HepG2 (cell line): ENCODE results near the gene SLC2A5. TPM values are rescaled to one million over a fixed set of nuclear protein-coding genes. Genes with fewer than 3 reads are reported as not detected.

Source experiments
- ATAC-seq: fragments of 200-7000 bp; cut with Tn5 transposase; 3 replicates; pipeline ENCODE4 v1.9.1; 2020; ENCODE audit warnings: mild to moderate bottlenecking, moderate library complexity
- BruUV-seq: library from RNA; stranded (reverse); fragments of 400-500 nt; replicated peaks from 2 replicates; lab custom pipeline; 2021; lab: Mats Ljungman, UMichigan
- CTCF ChIA-PET: fragments of 300-600 bp; formaldehyde crosslinking; extraction: SDS; loops from one replicate; lab custom pipeline; 2021; ENCODE audit warnings: low total read pairs, inconsistent platforms, low intra/inter-chr PET ratio; lab: Yijun Ruan, JAX
- POLR2A ChIA-PET: fragments of 350-600 bp; sonication (Branson Sonifier 250); formaldehyde crosslinking; loops from one replicate; lab custom pipeline; 2020; ENCODE audit warnings: antibody characterized with exemption, inconsistent platforms; lab: Yijun Ruan, JAX
- DNase-seq: peaks from one replicate; pipeline ENCODE4 v3.0.0-alpha.2; 2015; ENCODE audit warnings: low spot score
- FAIRE-seq: peaks from 3 replicates; lab custom pipeline; 2011; peaks lifted over from hg19 to GRCh38; lab: Jason Lieb, UNC
- H2AFZ ChIP-seq: one replicate; pipeline ENCODE4 v1.6.1; 2011; ENCODE audit warnings: low read length, inconsistent platforms
- H3K27ac ChIP-seq: fragments of 300-600 bp; 3 replicates; pipeline ENCODE4 v1.8.0; 2011; ENCODE audit warnings: mixed run types, mild to moderate bottlenecking, mixed read lengths, low read length, inconsistent platforms; ENCODE audit not compliant: insufficient read depth; ENCODE audit errors: extremely low read length
- H3K27me3 ChIP-seq, 2 experiments: fragments of 200-600 bp in 1 of 2; 2 replicates in 1 of 2; 3 replicates in 1 of 2; pipeline versions ENCODE4 v1.6.0 to v1.8.0; 2011; ENCODE audit warnings: low read length in 2 of 2, mild to moderate bottlenecking in 2 of 2, moderate library complexity in 2 of 2, inconsistent platforms in 1 of 2; ENCODE audit not compliant: insufficient read depth in 2 of 2, control insufficient read depth in 1 of 2
- H3K36me3 ChIP-seq, 2 experiments: fragments of 200-600 bp in 1 of 2; replicated peaks in 1 of 2; 2 replicates in 1 of 2; 3 replicates in 1 of 2; pipeline versions ENCODE4 v1.5.1 to v1.8.0; 2011; ENCODE audit warnings: low read length in 2 of 2, inconsistent platforms in 1 of 2; ENCODE audit not compliant: insufficient read depth in 2 of 2, control insufficient read depth in 1 of 2
- H3K4me1 ChIP-seq: 2 replicates; pipeline ENCODE4 v1.5.1; 2012; ENCODE audit warnings: low read length, inconsistent platforms; ENCODE audit not compliant: insufficient read depth
- H3K4me2 ChIP-seq: 2 replicates; pipeline ENCODE4 v1.6.0; 2011; ENCODE audit warnings: low read depth, low read length, inconsistent platforms
- H3K4me3 ChIP-seq, 3 experiments: fragments of 200-600 bp in 1 of 3; sonication (generic), shearing (Covaris generic) in 1 of 3; replicated peaks in 1 of 3; 2 replicates each; pipeline ENCODE4 v1.5.1; 2011 to 2016; ENCODE audit warnings: low read length in 3 of 3, inconsistent platforms in 2 of 3, low read depth in 2 of 3, mild to moderate bottlenecking in 2 of 3, control low read depth in 1 of 3, mixed read lengths in 1 of 3; ENCODE audit not compliant: insufficient read depth in 1 of 3
- H3K79me2 ChIP-seq: one replicate; pipeline ENCODE4 v1.6.1; 2011; ENCODE audit warnings: low read length, inconsistent platforms; ENCODE audit not compliant: insufficient read depth
- H3K9ac ChIP-seq: 2 replicates; pipeline ENCODE4 v1.6.0; 2011; ENCODE audit warnings: mild to moderate bottlenecking, low read depth, low read length, inconsistent platforms; ENCODE audit not compliant: insufficient read depth
- H3K9me3 ChIP-seq: 2 replicates; pipeline ENCODE4 v1.5.1; 2012; ENCODE audit warnings: mild to moderate bottlenecking, low read length
- H4K20me1 ChIP-seq: 2 replicates; pipeline ENCODE4 v1.6.0; 2011; ENCODE audit warnings: inconsistent platforms, mild to moderate bottlenecking, low read length, moderate library complexity; ENCODE audit not compliant: insufficient read depth
- CTCF ChIP-seq: sonication (generic); formaldehyde crosslinking; IDR thresholded peaks from 2 replicates; pipeline ENCODE4 v1.5.0; 2020; ENCODE audit warnings: mild to moderate bottlenecking, missing genetic modification reagents, moderate library complexity
- GPN1 ChIP-seq: sonication (generic); formaldehyde crosslinking; IDR thresholded peaks from 2 replicates; pipeline ENCODE4 v1.5.1; 2020; ENCODE audit warnings: missing genetic modification reagents, borderline replicate concordance
- JUN ChIP-seq: sonication (generic); formaldehyde crosslinking; IDR thresholded peaks from 2 replicates; pipeline ENCODE4 v1.4.0; 2020; ENCODE audit warnings: mild to moderate bottlenecking, missing genetic modification reagents
- MXD1 ChIP-seq: sonication (generic); formaldehyde crosslinking; IDR thresholded peaks from 2 replicates; pipeline ENCODE4 v1.4.0; 2020; ENCODE audit warnings: mild to moderate bottlenecking, missing genetic modification reagents
- MXD3 ChIP-seq: IDR thresholded peaks from 2 replicates; pipeline ENCODE4 v1.6.1; 2016; ENCODE audit warnings: mild to moderate bottlenecking, missing biosample characterization, missing genetic modification reagents
- SOX5 ChIP-seq: IDR thresholded peaks from 2 replicates; pipeline ENCODE4 v1.6.1; 2016; ENCODE audit warnings: borderline replicate concordance
- TCF7 ChIP-seq: sonication (generic); IDR thresholded peaks from 2 replicates; pipeline ENCODE4 v1.6.1; 2016; ENCODE audit warnings: antibody characterized with exemption, low read depth
- TEAD2 ChIP-seq: sonication (generic); formaldehyde crosslinking; IDR thresholded peaks from 2 replicates; pipeline ENCODE4 v1.9.0; 2021; ENCODE audit warnings: missing genetic modification reagents
- TERF1 ChIP-seq: sonication (generic); formaldehyde crosslinking; IDR thresholded peaks from 2 replicates; pipeline ENCODE4 v1.8.0; 2022; ENCODE audit warnings: mild to moderate bottlenecking, missing genetic modification reagents, moderate library complexity
- WIZ ChIP-seq: sonication (generic); formaldehyde crosslinking; IDR thresholded peaks from 2 replicates; pipeline ENCODE4 v1.5.1; 2020; ENCODE audit warnings: mild to moderate bottlenecking, missing genetic modification reagents
- ZNF337 ChIP-seq: sonication (generic); formaldehyde crosslinking; IDR thresholded peaks from 2 replicates; pipeline ENCODE4 v1.5.1; 2020; ENCODE audit warnings: missing genetic modification reagents, low read depth, mild to moderate bottlenecking, borderline replicate concordance
- ZNF670 ChIP-seq: sonication (generic); formaldehyde crosslinking; IDR thresholded peaks from 2 replicates; pipeline ENCODE4 v1.8.0; 2022; ENCODE audit warnings: mild to moderate bottlenecking, missing genetic modification reagents, borderline replicate concordance
- ZNF777 ChIP-seq: sonication (generic); formaldehyde crosslinking; IDR thresholded peaks from 2 replicates; pipeline ENCODE4 v1.4.0; 2020; ENCODE audit warnings: missing genetic modification reagents
- ZSCAN25 ChIP-seq: sonication (generic); formaldehyde crosslinking; IDR thresholded peaks from 2 replicates; pipeline ENCODE4 v1.8.0; 2022; ENCODE audit warnings: mild to moderate bottlenecking, missing genetic modification reagents
- WGBS: methylation state at CpG from one replicate; pipeline ENCODE4 v1.1.6; 2017; ENCODE audit warnings: low lambda C conversion rate; 5-methylcytosine and 5-hydroxymethylcytosine counted together
- in situ Hi-C: cut with HindIII; loops from 2 replicates; pipeline ENCODE4 v1.10.0; 2017; ENCODE audit warnings: low pct_unique_long_range_greater_than_20kb; ENCODE audit not compliant: extremely low pct_ligation_motif_present
- intact Hi-C: fragments of 100-400 bp; cut with micrococcal nuclease; formaldehyde crosslinking; loops from one replicate; pipeline ENCODE4 v1.10.0; 2022; ENCODE audit not compliant: unreplicated experiment
- polyA plus RNA-seq, 8 experiments: library from polyadenylated mRNA; depleted of rRNA in 3 of 8; stranded (reverse) in 7 of 8; unstranded in 1 of 8; fragments of >200 nt; fragmentation: Illumina TruSeq in 4 of 8; extraction: Trizol in 4 of 8; gene quantifications; 2 replicates each; pipeline versions ENCODE4 v1.2.1 to v1.2.3, GENCODE V29; 2011 to 2016; ENCODE audit warnings: low read depth in 4 of 8, missing spikeins in 1 of 8, mixed read lengths in 1 of 8; ENCODE audit not compliant: insufficient read depth in 1 of 8
- total RNA-seq, 5 experiments: library from RNA; depleted of rRNA; stranded (reverse); fragments of >200 nt; fragmentation: Illumina TruSeq; extraction: Trizol; gene quantifications; 2 replicates each; pipeline ENCODE4 v1.2.3, GENCODE V29; 2016; ENCODE audit warnings: low read depth in 1 of 5

The SLC2A5 gene
- total and polyA plus RNA-seq, 2 of the 13 experiments (the other 11 are each of a cell fraction or from before 2014, with no cell fraction given), result 0.04 to 0.54 TPM

GRCh38 chr1:9101510-9102146 is 32.2 kb upstream of the SLC2A5 start (continued):
- peak; percentile 83 for TF ChIP-seq CTCF (CRISPR knock-in tag)

GRCh38 chr1:9100471-9101043 is 31.1 kb upstream of the SLC2A5 start:
- Histone ChIP-seq H3K27ac (peak overlapping the region; percentile 69), H3K27me3 (no peaks in the 10 kb centered on the region), H3K9me3 (peaks cover 9% of the 10 kb centered on the region; the same call in 1 of the 2 replicates), H2AFZ (no peak overlapping the region), H3K4me1 (peaks cover 38% of the 10 kb centered on the region), H3K4me3 (peak overlapping the region; percentile 15 to 42 (median 16); a peak in 2 of 6 replicates), H3K36me3 (peaks cover 9 to 26% of the 10 kb centered on the region in 2 experiments; a peak in 4 of 5 replicates), H3K79me2 (no peaks in the 10 kb centered on the region), H3K4me2 (peak overlapping the region; percentile 64), H4K20me1 (no peaks in the 10 kb centered on the region), H3K9ac (no peak overlapping the region)
- intact Hi-C loops (loop anchor here (1.0 to 5.0 kb wide), 3 partner anchors 90 to 183 kb away; no protein-coding TSS in a partner anchor), in situ Hi-C loops (no loop called here)
- POLR2A ChIA-PET, result interaction anchor here (0.9 to 1.8 kb wide), 5 partner anchors 10 to 138 kb away, joined by 3 to 5 read pairs (median 4); no protein-coding TSS in a partner anchor
- DNase-seq (peak; percentile 82), FAIRE-seq (peak; percentile 97), ATAC-seq (peak; percentile 90)
- BruUV-seq, result no TSS peak
- CTCF ChIA-PET, result no interaction called here
- WGBS, result 2% methylated on average over 7 of the region's 8 CpGs
- TF ChIP-seq JUN (CRISPR knock-in tag) (0 out of 2 replicates have a peak, but pooled peaks have one; percentile 34), ZNF337 (CRISPR knock-in tag) (no peak), MXD1 (CRISPR knock-in tag) (no peak), TCF7 (peak; percentile 7; the same call in 1 of the 2 replicates), ZNF777 (CRISPR knock-in tag) (no peak), MXD3 (CRISPR knock-in tag) (no peak), WIZ (CRISPR knock-in tag) (no peak), ZSCAN25 (CRISPR knock-in tag) (peak; percentile 96), GPN1 (CRISPR knock-in tag) (no peak), TERF1 (CRISPR knock-in tag) (no peak), SOX5 (CRISPR knock-in tag) (peak; percentile 83), ZNF670 (CRISPR knock-in tag) (no peak), TEAD2 (CRISPR knock-in tag) (no peak)
